ENCODE results near the gene CHST10.

DNA sequence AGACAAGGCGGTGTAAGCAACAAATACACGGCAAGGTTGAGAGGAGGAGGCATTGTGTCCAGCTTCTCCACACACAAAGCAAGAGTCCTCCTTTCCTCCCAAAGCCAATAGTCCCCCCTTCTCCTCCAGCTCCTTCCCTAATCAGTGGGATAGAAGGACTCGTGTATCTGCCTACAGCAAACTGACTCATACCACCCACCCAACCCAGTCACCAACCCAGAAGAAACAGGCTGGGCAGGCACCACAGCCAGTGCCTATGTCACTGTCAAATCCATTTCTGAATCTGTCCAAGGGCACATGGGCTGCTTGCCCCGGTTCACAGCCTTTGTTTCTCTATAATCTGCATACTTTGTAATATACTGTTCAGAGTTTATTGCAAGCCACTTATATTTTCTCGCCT, 33.6 kb upstream of the CHST10 start:
- TF ChIP-seq SPI1 (IDR thresholded peaks at IDR 0.05; ENCODE audit: borderline replicate concordance, low read depth) (no peak), POLR2AphosphoS5 (IDR thresholded peaks at IDR 0.05; ENCODE audit: low read depth) (no peak), GABPA (IDR thresholded peaks at IDR 0.05; ENCODE audit: low read depth) (no peak)
- TF ChIP-seq, protein P1, sequence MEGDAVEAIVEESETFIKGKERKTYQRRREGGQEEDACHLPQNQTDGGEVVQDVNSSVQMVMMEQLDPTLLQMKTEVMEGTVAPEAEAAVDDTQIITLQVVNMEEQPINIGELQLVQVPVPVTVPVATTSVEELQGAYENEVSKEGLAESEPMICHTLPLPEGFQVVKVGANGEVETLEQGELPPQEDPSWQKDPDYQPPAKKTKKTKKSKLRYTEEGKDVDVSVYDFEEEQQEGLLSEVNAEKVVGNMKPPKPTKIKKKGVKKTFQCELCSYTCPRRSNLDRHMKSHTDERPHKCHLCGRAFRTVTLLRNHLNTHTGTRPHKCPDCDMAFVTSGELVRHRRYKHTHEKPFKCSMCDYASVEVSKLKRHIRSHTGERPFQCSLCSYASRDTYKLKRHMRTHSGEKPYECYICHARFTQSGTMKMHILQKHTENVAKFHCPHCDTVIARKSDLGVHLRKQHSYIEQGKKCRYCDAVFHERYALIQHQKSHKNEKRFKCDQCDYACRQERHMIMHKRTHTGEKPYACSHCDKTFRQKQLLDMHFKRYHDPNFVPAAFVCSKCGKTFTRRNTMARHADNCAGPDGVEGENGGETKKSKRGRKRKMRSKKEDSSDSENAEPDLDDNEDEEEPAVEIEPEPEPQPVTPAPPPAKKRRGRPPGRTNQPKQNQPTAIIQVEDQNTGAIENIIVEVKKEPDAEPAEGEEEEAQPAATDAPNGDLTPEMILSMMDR (IDR thresholded peaks at IDR 0.05; ENCODE audit: insufficient read depth, low read length), result no peak
- TF ChIP-seq, protein P2, sequence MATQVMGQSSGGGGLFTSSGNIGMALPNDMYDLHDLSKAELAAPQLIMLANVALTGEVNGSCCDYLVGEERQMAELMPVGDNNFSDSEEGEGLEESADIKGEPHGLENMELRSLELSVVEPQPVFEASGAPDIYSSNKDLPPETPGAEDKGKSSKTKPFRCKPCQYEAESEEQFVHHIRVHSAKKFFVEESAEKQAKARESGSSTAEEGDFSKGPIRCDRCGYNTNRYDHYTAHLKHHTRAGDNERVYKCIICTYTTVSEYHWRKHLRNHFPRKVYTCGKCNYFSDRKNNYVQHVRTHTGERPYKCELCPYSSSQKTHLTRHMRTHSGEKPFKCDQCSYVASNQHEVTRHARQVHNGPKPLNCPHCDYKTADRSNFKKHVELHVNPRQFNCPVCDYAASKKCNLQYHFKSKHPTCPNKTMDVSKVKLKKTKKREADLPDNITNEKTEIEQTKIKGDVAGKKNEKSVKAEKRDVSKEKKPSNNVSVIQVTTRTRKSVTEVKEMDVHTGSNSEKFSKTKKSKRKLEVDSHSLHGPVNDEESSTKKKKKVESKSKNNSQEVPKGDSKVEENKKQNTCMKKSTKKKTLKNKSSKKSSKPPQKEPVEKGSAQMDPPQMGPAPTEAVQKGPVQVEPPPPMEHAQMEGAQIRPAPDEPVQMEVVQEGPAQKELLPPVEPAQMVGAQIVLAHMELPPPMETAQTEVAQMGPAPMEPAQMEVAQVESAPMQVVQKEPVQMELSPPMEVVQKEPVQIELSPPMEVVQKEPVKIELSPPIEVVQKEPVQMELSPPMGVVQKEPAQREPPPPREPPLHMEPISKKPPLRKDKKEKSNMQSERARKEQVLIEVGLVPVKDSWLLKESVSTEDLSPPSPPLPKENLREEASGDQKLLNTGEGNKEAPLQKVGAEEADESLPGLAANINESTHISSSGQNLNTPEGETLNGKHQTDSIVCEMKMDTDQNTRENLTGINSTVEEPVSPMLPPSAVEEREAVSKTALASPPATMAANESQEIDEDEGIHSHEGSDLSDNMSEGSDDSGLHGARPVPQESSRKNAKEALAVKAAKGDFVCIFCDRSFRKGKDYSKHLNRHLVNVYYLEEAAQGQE (IDR thresholded peaks at IDR 0.05; ENCODE audit: insufficient replicate concordance, low read depth), result no peak
